Amygdala (tissue), 56 donors: ENCODE data around the gene SEMA7A.
"Not testable (repeated sequence)": the region's sequence is repeated elsewhere in the genome, so short reads cannot be mapped to it uniquely, and the experiment has no call there.

Source experiments
- DNase-seq, 56 donors: peaks; one replicate each; lab custom pipeline; 2025; lab: John Stamatoyannopoulos, UW

The SEMA7A gene

GRCh38 chr15:74433592-74434262 is at the start of gene SEMA7A:
Gene SEMA7A (minus strand): TSS chr15:74433958. CDS start chr15:74433918, 40 bp downstream.
- DNase-seq = peak in 54 of 56 donors; percentile 46 to 93 (median 82)

- DNase-seq = no peak
Measured at GRCh38 chr15:74482661-74483060, 48.9 kb upstream of the SEMA7A start.

- not testable (repeated sequence) for DNase-seq
Measured at GRCh38 chr15:74480364-74480763, 46.6 kb upstream of the SEMA7A start.

GRCh38 chr15:74471621-74472020 is 37.9 kb upstream of the SEMA7A start:
- DNase-seq = not testable (repeated sequence)

- no peak for DNase-seq
Measured at GRCh38 chr15:74470631-74471395, 37.1 kb upstream of the SEMA7A start.

DNA sequence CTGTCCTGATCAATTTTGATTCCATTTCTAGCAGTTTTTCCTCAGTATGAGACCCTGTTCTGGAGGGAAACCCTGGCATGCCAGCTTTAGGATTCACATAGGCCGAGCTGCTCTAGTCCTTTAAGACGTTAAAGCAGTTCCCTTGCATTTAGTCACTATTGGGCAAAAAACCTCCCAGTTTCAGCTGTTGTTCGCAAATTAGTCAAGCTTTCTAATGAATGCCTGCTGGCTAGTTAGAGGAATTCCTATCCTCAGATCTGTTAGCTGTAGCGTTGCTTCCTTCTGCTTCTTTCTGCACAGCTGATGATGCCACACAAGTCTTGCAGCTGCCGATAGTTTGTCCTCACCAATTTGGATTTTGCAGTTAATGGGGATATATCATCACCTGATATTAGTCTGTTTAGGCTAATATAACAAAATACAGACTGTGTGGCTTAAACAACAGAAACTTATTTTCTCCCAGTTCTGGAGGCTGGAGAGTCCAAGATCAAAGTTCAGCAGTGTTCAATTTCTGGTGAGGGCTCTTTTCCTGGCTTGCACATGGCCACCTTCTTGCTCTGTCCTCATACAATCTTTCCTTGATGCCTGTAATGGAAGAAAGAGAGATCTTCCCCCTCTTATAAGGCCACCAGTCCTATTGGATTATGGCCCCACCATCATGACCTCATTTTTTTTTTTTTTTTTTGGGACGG is 34.7 kb upstream of the SEMA7A start:
- no peak for DNase-seq

DNA sequence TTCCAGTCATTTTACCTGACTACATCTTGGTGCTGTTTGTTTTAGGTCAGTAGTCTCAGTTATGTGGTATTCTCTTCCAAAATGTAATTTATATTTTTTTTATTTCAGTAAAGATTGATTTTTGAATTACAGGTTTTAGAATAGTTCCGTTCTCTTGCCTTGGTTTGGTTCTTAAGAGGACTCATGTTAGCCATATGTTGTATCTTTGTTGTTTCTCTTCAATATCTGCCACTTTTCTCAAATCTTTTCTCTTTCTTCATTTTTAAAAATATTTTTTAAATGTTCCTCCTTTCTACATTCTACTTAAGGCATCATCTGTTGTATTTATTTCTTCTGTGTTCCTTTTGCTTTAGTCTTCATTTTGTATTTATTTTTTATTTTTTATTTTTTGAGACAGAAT is 32.8 kb upstream of the SEMA7A start:
- DNase-seq = no peak

- no peak for DNase-seq
Measured at GRCh38 chr15:74464897-74465296, 31.1 kb upstream of the SEMA7A start.

GRCh38 chr15:74464216-74464615 is 30.5 kb upstream of the SEMA7A start:
- DNase-seq = no peak

DNA sequence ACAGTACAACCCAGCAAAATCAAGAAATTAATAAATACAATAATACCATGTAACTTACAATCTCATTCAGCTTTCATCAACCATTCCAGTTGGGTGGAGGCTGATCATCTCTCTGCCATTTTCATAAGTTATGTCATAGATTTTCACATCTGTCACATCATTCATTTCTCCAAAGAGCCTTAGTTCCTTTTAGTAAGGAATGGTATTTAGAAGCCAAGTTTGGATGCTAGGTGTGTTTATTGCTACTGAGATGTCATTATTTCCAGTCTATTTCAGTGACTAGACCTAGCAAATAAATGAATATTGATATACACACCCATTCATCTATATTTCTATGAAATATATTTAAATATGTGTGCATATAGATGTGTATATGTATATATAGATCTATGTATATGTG is 29.9 kb upstream of the SEMA7A start:
- DNase-seq = no peak

DNA sequence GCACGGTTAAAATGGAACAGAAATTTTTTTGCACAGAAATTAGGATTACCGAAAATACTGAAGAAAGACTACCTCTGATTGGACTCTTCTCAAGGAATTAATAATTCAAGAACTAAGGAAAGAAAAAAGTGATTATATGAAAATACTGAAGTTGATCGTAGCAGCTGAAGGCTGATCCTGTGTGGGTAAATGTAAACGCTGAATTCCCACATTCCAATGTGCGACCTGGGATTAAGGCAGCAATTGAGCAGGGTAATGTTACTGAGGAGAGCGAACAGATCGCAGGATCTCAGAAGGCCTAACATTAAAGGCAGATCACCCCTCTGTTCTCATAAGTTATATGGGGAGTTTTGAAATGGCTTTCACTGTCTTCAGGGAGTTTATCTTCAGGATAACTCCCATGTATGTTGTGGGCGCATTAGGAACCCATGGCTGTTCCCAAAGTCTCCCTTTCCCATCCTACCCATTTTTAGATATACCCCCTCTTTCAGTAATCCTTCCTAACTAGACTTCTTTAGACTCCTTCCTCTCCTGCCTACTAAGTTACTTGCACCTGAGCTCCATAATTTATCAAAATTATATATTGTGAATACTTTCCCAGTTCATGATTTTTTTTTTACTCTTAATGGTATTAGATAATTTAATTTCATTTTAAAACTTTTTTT is 28.2 kb upstream of the SEMA7A start:
- no peak for DNase-seq

DNA sequence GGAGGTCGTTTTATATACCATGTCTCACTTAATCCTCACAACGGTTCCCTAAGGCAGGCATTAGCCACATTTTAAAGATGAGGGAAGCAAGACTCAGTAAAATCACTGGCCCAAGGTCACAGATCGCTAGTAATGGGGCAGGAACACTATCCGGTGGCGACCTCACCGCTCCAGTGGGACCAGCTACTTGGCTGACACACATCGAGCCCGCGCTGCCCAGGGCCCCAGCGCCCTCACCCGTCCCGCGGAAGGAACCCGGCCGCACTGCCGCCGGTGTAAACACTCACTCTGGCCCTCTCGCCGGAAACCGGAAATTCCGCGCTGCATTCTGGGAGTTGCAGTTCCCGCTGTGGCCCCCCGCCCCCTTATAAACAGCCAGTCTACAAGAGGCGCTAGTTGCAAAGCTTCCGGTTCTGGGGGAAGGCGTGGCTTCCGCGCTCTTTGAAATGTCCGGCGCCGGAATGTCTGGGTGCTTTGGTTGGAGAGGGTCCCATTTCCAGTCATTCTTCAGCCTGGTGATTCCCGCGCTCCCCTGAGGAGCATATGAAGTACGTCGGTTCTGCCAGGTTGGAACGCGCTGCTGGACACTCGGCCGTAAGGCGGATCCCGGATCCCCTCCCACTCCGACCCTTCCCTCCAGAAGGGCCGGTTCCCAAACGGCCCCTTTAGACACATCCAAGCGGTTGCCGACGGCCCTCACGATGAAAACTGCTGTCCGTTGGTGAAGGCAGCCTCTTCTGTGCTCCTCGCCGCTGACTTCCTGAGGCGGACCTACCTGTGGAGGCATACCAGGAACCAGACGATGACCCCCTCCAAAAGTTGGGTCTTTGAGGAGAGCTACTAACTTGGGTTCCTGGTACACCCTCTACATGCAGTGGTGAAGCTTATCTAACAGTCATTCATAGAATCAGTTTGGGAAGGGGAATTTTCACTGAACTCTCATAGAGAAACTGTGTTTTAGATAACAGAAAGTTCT is 27.4 kb upstream of the SEMA7A start, which contains the start of gene UBL7:
Gene UBL7, minus strand, starts transcription at position 290 of the 976 bp plus-strand sequence. CDS start 2,293 bp downstream, outside the sequence.
- peak; percentile 75 to 98 (median 94) for DNase-seq

- DNase-seq = no peak
Measured at GRCh38 chr15:74460298-74460697, 26.5 kb upstream of the SEMA7A start.

DNA sequence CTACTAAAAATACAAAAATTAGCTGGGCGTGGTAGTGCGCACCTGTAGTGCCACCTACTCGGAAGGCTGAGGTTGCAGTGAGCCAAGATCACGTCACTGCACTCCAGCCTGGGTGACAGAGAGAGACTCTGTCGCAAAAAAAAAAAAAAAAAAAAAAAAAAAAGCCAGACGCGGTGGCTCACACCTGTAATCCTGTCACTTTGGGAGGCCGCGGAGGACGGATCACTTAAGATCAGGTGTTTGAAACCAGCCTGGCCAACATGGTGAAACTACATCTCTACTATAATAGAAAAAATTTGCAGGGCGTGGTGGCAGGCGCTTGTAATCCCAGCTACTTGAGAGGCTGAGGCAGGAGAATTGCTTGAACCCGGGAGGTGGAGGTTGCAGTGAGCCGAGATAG is 26.0 kb upstream of the SEMA7A start:
- DNase-seq = not testable (repeated sequence)

- DNase-seq = no peak
Measured at GRCh38 chr15:74458473-74458872, 24.7 kb upstream of the SEMA7A start.

DNA sequence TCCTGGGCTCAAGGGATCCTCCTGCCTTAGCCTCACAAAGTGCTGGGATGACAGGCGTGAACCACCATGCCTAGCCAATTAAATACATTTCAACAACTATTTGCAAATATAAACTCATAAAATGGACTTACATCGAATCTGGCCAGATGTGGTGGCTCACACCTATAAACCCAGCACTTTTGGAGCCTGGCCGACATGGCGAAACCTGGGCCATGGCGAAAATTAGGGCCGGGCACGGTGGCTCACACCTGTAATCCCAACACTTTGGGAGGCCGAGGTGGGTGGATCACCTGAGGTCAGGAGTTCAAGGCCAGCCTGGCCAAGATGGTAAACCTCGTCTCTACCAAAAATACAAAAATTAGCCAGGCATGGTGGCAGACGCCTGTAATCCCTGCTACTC is 23.3 kb upstream of the SEMA7A start:
- not testable (repeated sequence) for DNase-seq

DNA sequence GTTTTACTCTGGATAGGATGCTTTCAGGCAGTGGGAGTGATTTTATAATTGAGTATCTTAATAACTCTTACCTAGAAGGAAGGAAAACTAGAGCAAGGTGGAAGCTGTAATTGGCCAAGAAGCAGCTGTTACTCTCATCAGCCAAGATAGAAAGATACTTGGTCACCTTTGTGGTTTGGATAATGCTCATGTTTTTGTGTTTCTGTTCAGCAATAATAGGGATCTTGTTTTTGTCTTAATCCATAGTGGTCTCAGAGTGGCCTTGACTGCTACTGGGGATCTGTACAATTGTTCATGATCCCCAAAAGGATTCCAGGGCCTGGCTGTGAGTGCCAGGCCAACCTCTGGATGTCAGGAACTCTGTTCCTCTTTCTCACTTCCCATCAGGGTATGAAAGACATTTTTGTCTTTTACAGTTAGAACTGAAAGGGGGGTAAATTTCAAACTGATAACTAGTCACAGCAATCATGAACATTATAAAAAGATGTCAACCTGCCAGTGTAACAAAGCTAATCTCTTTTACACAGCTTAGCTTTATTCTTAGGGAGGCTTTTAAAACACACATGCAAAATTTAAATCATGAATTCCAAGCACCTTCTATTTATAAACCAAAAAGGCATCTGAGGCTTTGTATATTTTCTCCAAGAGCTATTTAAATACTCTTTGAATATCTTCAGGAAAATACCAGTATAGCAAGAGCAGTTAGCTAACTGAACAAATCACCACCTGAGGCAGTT is 21.2 kb upstream of the SEMA7A start:
- DNase-seq = no peak

- DNase-seq = no peak
Measured at GRCh38 chr15:74453925-74454763, 20.4 kb upstream of the SEMA7A start.
